Measurements from ENCODE around the gene LRRN2. TPM values are rescaled to one million over a fixed set of nuclear protein-coding genes. Genes with fewer than 3 reads are reported as not detected.

LRRN2 gene
- total and polyA plus RNA-seq, 2 of the 8 experiments (the other 6 are each of a cell fraction or from before 2014, with no cell fraction given) = 1.8 to 2.3 TPM

- no peak for TF ChIP-seq CHD7 (IDR thresholded peaks at IDR 0.05; ENCODE audit: insufficient replicate concordance, low read length)
- TF ChIP-seq RXRA (IDR thresholded peaks at IDR 0.05; ENCODE audit: insufficient read depth, low read depth, low read length) = no peak
- TF ChIP-seq RAD21 (IDR thresholded peaks at IDR 0.05 in 1 of 2, conservative IDR thresholded peaks at IDR 0.05 in 1 of 2; ENCODE audit: low read depth in 2 of 2, low read length in 2 of 2) = no peak
- TF ChIP-seq ZNF274 (IDR thresholded peaks at IDR 0.05; ENCODE audit: borderline replicate concordance, extremely low read depth, low read length) = no peak
- no peak for TF ChIP-seq SIRT6 (IDR thresholded peaks at IDR 0.05; ENCODE audit: low read length)
- TF ChIP-seq JUN (IDR thresholded peaks at IDR 0.05; ENCODE audit: low read depth, low read length) = no peak
Observed at GRCh38 chr1:204602111-204602579, 83.4 kb downstream of the LRRN2 start (continued).
